Hepatocyte (in vitro differentiated cells): ENCODE data around the gene FAM107A. TPM values are rescaled to one million over a fixed set of nuclear protein-coding genes. Genes with fewer than 3 reads are reported as not detected.

ENCODE experiments used
- DNase-seq: peaks from one replicate; pipeline ENCODE4 v3.0.0-alpha.2; 2016; ENCODE audit warnings: low spot score
- H2AFZ ChIP-seq: fragments of 200-600 bp; sonication (generic); 2 replicates; pipeline ENCODE4 v1.6.0; 2016; ENCODE audit warnings: antibody characterized with exemption, mild to moderate bottlenecking
- H3K27ac ChIP-seq: fragments of 200-600 bp; sonication (generic); 2 replicates; pipeline ENCODE4 v1.5.1; 2016; ENCODE audit warnings: mild to moderate bottlenecking
- H3K27me3 ChIP-seq: fragments of 200-600 bp; sonication (generic); 2 replicates; pipeline ENCODE4 v1.6.1; 2016
- H3K36me3 ChIP-seq: fragments of 200-600 bp; sonication (generic); replicated peaks from 2 replicates; pipeline ENCODE4 v1.5.1; 2016; ENCODE audit warnings: low read depth; ENCODE audit not compliant: insufficient read depth
- H3K4me1 ChIP-seq: fragments of 200-600 bp; sonication (generic); 2 replicates; pipeline ENCODE4 v1.5.1; 2016; ENCODE audit warnings: mild to moderate bottlenecking, moderate library complexity; ENCODE audit not compliant: insufficient read depth
- H3K4me2 ChIP-seq: fragments of 200-600 bp; sonication (generic); 2 replicates; pipeline ENCODE4 v1.6.0; 2016
- H3K4me3 ChIP-seq: fragments of 200-600 bp; sonication (generic); 2 replicates; pipeline ENCODE4 v1.5.1; 2016; ENCODE audit warnings: mild to moderate bottlenecking
- H3K79me2 ChIP-seq: fragments of 200-600 bp; sonication (generic); 2 replicates; pipeline ENCODE4 v1.6.0; 2017; ENCODE audit warnings: mild to moderate bottlenecking
- H3K9me2 ChIP-seq: fragments of 200-600 bp; sonication (generic); replicated peaks from 2 replicates; pipeline ENCODE4 v1.6.0; 2017; ENCODE audit warnings: mild to moderate bottlenecking; ENCODE audit not compliant: insufficient read depth
- H3K9me3 ChIP-seq: fragments of 200-600 bp; sonication (generic); 2 replicates; pipeline ENCODE4 v1.5.1; 2016; ENCODE audit warnings: low read depth, mild to moderate bottlenecking
- H4K20me1 ChIP-seq: fragments of 200-600 bp; sonication (generic); 2 replicates; pipeline ENCODE4 v1.6.0; 2016; ENCODE audit warnings: mild to moderate bottlenecking; ENCODE audit not compliant: insufficient read depth, poor library complexity, severe bottlenecking
- CTCF ChIP-seq: fragments of 200-600 bp; sonication (generic); IDR thresholded peaks from 2 replicates; pipeline ENCODE4 v1.5.1; 2016; ENCODE audit warnings: antibody characterized with exemption, mild to moderate bottlenecking; ENCODE audit not compliant: poor library complexity
- EZH2 ChIP-seq: fragments of 200-600 bp; sonication (generic); IDR thresholded peaks from 2 replicates; pipeline ENCODE4 v1.6.1; 2016; ENCODE audit warnings: antibody characterized with exemption, mild to moderate bottlenecking, borderline replicate concordance
- EZH2phosphoT487 ChIP-seq: fragments of 200-600 bp; sonication (generic); IDR thresholded peaks from one replicate; pipeline ENCODE4 v1.6.1; 2018; ENCODE audit warnings: antibody characterized with exemption, mild to moderate bottlenecking, low read depth, moderate library complexity; ENCODE audit not compliant: unreplicated experiment, severe bottlenecking
- WGBS: methylation state at CpG from one replicate; pipeline ENCODE4 v1.1.6; 2016; ENCODE audit warnings: low lambda C conversion rate; ENCODE audit errors: missing lambda C conversion rate; 5-methylcytosine and 5-hydroxymethylcytosine counted together
- polyA plus RNA-seq: library from polyadenylated mRNA; unstranded; fragments of >200 nt; fragmentation: Nextera tagmentation; extraction: Ambion mirVana; gene quantifications from 2 replicates; pipeline ENCODE4 v1.2.1, GENCODE V29; 2016
- total RNA-seq: library from RNA; depleted of rRNA; stranded (reverse); fragments of >200 nt; gene quantifications from 2 replicates; pipeline ENCODE4 v1.2.3, GENCODE V29; 2014

The FAM107A gene
- total and polyA plus RNA-seq, 2 experiments from 2014 or later, result 0.40 to 0.93 TPM

GRCh38 chr3:58518291-58518789 lies 58.9 kb downstream of the FAM107A start:
- Histone ChIP-seq H2AFZ (no peak overlapping the region), H3K79me2 (no peaks in the 10 kb centered on the region), H3K9me2 (no peaks in the 10 kb centered on the region), H3K4me1 (peaks cover 51% of the 10 kb centered on the region), H3K27me3 (no peaks in the 10 kb centered on the region), H3K9me3 (no peaks in the 10 kb centered on the region), H3K4me2 (peak overlapping the region; percentile 61), H3K27ac (peak overlapping the region; percentile 25), H4K20me1 (no peaks in the 10 kb centered on the region), H3K4me3 (no peak overlapping the region), H3K36me3 (no peaks in the 10 kb centered on the region)
- no peak for TF ChIP-seq EZH2
- TF ChIP-seq CTCF, result no peak
- 13% methylated on average over 3 of the region's 3 CpGs for WGBS
- DNase-seq, result peak; percentile 54

- no peak for DNase-seq
- Histone ChIP-seq H3K4me3 (no peak overlapping the region), H3K79me2 (no peaks in the 10 kb centered on the region), H3K4me1 (peaks cover 19% of the 10 kb centered on the region), H3K9me3 (no peaks in the 10 kb centered on the region), H3K27ac (no peak overlapping the region), H3K9me2 (no peaks in the 10 kb centered on the region), H3K36me3 (no peaks in the 10 kb centered on the region), H3K4me2 (no peak overlapping the region), H2AFZ (no peak overlapping the region), H4K20me1 (no peaks in the 10 kb centered on the region), H3K27me3 (no peaks in the 10 kb centered on the region)
- 94% methylated on average over 3 of the region's 3 CpGs for WGBS
- TF ChIP-seq EZH2 (no peak), CTCF (no peak), EZH2phosphoT487 (no peak)
Measured at GRCh38 chr3:58514405-58514804, 62.8 kb downstream of the FAM107A start.

Other genes with a start within 250 kb of the FAM107A start
- gene PXK, start 244.5 kb downstream of the FAM107A start, total RNA-seq, result 29.5 and 31.3 TPM in 2 replicates
- gene PXK, start 244.5 kb downstream of the FAM107A start, polyA plus RNA-seq, result 37.8 and 38.7 TPM in 2 replicates
- 122 and 150 TPM in 2 replicates for gene PDHB, start 143.6 kb downstream of the FAM107A start, total RNA-seq
- gene PDHB, start 143.6 kb downstream of the FAM107A start, polyA plus RNA-seq, result 119 and 120 TPM in 2 replicates
- 18.9 and 19.8 TPM in 2 replicates for gene KCTD6, start 85.3 kb downstream of the FAM107A start, total RNA-seq
- 13.8 and 14.3 TPM in 2 replicates for gene KCTD6, start 85.3 kb downstream of the FAM107A start, polyA plus RNA-seq
- gene ACOX2, start 40.2 kb downstream of the FAM107A start, total RNA-seq, result 20.1 and 26.2 TPM in 2 replicates
- gene ACOX2, start 40.2 kb downstream of the FAM107A start, polyA plus RNA-seq, result 30.6 and 31.3 TPM in 2 replicates
- gene FAM3D, start 89.4 kb upstream of the FAM107A start, total RNA-seq, result 0.60 and 4.5 TPM in 2 replicates
- 3.7 and 4.3 TPM in 2 replicates for gene FAM3D, start 89.4 kb upstream of the FAM107A start, polyA plus RNA-seq